Measurements from ENCODE around the gene TBCCD1. TPM values are rescaled to one million over a fixed set of nuclear protein-coding genes. Genes with fewer than 3 reads are reported as not detected.
A peak's percentile ranks its signal among the peaks of the same experiment; 100 is the strongest.

The TBCCD1 gene
- 27.7 and 37.1 TPM in 2 replicates for total RNA-seq (2014; rRNA removed; shearing (Covaris generic))

GRCh38 chr3:186567072-186567921 lies at the start of gene TBCCD1:
Gene TBCCD1 (minus strand): TSS chr3:186567339. CDS start chr3:186564329, 3,010 bp downstream.
- in situ Hi-C loops (cut with HindIII; ENCODE audit: low sequenced_read_pairs): no loop called here

GRCh38 chr3:186616299-186616617 lies 49.1 kb upstream of the TBCCD1 start:
- DNase-seq (ENCODE audit: low spot score): no peak
- in situ Hi-C loops (cut with HindIII; ENCODE audit: low sequenced_read_pairs): no loop called here

More at GRCh38 chr3:186567072-186567921, at the start of gene TBCCD1:
- peak; percentile 89 for DNase-seq (ENCODE audit: low spot score)

GRCh38 chr3:186614597-186615483 lies 47.7 kb upstream of the TBCCD1 start:
- in situ Hi-C loops (cut with HindIII; ENCODE audit: low sequenced_read_pairs): no loop called here
- DNase-seq (ENCODE audit: low spot score): peak; percentile 83

- DNase-seq (ENCODE audit: low spot score): no peak
- in situ Hi-C loops (cut with HindIII; ENCODE audit: low sequenced_read_pairs): no loop called here
Observed at GRCh38 chr3:186614266-186614596, 47.1 kb upstream of the TBCCD1 start.

- in situ Hi-C loops (cut with HindIII; ENCODE audit: low sequenced_read_pairs): no loop called here
- DNase-seq (ENCODE audit: low spot score): no peak
Observed at GRCh38 chr3:186613637-186614265, 46.6 kb upstream of the TBCCD1 start.

- no peak for DNase-seq (ENCODE audit: low spot score)
- in situ Hi-C loops (cut with HindIII; ENCODE audit: low sequenced_read_pairs): no loop called here
Observed at GRCh38 chr3:186612721-186613636, 45.8 kb upstream of the TBCCD1 start, which contains the start of gene AHSG. Gene AHSG (plus strand): TSS chr3:186613060. CDS start chr3:186613142, 82 bp downstream.

- in situ Hi-C loops (cut with HindIII; ENCODE audit: low sequenced_read_pairs): no loop called here
Observed at GRCh38 chr3:186612065-186612464, 44.9 kb upstream of the TBCCD1 start.

GRCh38 chr3:186609247-186609868 lies 42.2 kb upstream of the TBCCD1 start:
- in situ Hi-C loops (cut with HindIII; ENCODE audit: low sequenced_read_pairs): no loop called here
- DNase-seq (ENCODE audit: low spot score): no peak

More at GRCh38 chr3:186612065-186612464, 44.9 kb upstream of the TBCCD1 start:
- DNase-seq (ENCODE audit: low spot score): no peak

- DNase-seq (ENCODE audit: low spot score): no peak
- in situ Hi-C loops (cut with HindIII; ENCODE audit: low sequenced_read_pairs): no loop called here
Observed at GRCh38 chr3:186608624-186609215, 41.6 kb upstream of the TBCCD1 start.

GRCh38 chr3:186605561-186606545 lies 38.7 kb upstream of the TBCCD1 start:
- in situ Hi-C loops (cut with HindIII; ENCODE audit: low sequenced_read_pairs): no loop called here
- DNase-seq (ENCODE audit: low spot score): no peak

GRCh38 chr3:186605078-186605477 lies 37.9 kb upstream of the TBCCD1 start:
- no peak for DNase-seq (ENCODE audit: low spot score)
- in situ Hi-C loops (cut with HindIII; ENCODE audit: low sequenced_read_pairs): no loop called here

GRCh38 chr3:186603159-186603558 lies 36.0 kb upstream of the TBCCD1 start:
- no peak for DNase-seq (ENCODE audit: low spot score)
- in situ Hi-C loops (cut with HindIII; ENCODE audit: low sequenced_read_pairs): no loop called here

GRCh38 chr3:186600896-186601295 lies 33.8 kb upstream of the TBCCD1 start:
- in situ Hi-C loops (cut with HindIII; ENCODE audit: low sequenced_read_pairs): no loop called here
- DNase-seq (ENCODE audit: low spot score): no peak

- in situ Hi-C loops (cut with HindIII; ENCODE audit: low sequenced_read_pairs): no loop called here
- DNase-seq (ENCODE audit: low spot score): no peak
Observed at GRCh38 chr3:186599785-186600166, 32.6 kb upstream of the TBCCD1 start.

GRCh38 chr3:186599142-186599784 lies 32.1 kb upstream of the TBCCD1 start:
- in situ Hi-C loops (cut with HindIII; ENCODE audit: low sequenced_read_pairs): no loop called here
- no peak for DNase-seq (ENCODE audit: low spot score)

- in situ Hi-C loops (cut with HindIII; ENCODE audit: low sequenced_read_pairs): no loop called here
- DNase-seq (ENCODE audit: low spot score): no peak
Observed at GRCh38 chr3:186598794-186599141, 31.6 kb upstream of the TBCCD1 start.

All from G401 (cell line).